ENCODE measurements around the gene CCDC171.

GRCh38 chr9:15549611-15550010, 3.2 kb upstream of the CCDC171 start:
- TF ChIP-seq YY1 (tag by site-specific recombination; IDR thresholded peaks at IDR 0.05): no peak
- TF ChIP-seq, protein P1, sequence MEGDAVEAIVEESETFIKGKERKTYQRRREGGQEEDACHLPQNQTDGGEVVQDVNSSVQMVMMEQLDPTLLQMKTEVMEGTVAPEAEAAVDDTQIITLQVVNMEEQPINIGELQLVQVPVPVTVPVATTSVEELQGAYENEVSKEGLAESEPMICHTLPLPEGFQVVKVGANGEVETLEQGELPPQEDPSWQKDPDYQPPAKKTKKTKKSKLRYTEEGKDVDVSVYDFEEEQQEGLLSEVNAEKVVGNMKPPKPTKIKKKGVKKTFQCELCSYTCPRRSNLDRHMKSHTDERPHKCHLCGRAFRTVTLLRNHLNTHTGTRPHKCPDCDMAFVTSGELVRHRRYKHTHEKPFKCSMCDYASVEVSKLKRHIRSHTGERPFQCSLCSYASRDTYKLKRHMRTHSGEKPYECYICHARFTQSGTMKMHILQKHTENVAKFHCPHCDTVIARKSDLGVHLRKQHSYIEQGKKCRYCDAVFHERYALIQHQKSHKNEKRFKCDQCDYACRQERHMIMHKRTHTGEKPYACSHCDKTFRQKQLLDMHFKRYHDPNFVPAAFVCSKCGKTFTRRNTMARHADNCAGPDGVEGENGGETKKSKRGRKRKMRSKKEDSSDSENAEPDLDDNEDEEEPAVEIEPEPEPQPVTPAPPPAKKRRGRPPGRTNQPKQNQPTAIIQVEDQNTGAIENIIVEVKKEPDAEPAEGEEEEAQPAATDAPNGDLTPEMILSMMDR (tag by site-specific recombination; IDR thresholded peaks at IDR 0.05): no peak
- TF ChIP-seq ZNF157 (tag by site-specific recombination; IDR thresholded peaks at IDR 0.05): no peak
- TF ChIP-seq, protein P2, sequence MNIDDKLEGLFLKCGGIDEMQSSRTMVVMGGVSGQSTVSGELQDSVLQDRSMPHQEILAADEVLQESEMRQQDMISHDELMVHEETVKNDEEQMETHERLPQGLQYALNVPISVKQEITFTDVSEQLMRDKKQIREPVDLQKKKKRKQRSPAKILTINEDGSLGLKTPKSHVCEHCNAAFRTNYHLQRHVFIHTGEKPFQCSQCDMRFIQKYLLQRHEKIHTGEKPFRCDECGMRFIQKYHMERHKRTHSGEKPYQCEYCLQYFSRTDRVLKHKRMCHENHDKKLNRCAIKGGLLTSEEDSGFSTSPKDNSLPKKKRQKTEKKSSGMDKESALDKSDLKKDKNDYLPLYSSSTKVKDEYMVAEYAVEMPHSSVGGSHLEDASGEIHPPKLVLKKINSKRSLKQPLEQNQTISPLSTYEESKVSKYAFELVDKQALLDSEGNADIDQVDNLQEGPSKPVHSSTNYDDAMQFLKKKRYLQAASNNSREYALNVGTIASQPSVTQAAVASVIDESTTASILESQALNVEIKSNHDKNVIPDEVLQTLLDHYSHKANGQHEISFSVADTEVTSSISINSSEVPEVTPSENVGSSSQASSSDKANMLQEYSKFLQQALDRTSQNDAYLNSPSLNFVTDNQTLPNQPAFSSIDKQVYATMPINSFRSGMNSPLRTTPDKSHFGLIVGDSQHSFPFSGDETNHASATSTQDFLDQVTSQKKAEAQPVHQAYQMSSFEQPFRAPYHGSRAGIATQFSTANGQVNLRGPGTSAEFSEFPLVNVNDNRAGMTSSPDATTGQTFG (tag by site-specific recombination; IDR thresholded peaks at IDR 0.05; ENCODE audit: borderline replicate concordance): no peak
- no peak for TF ChIP-seq ZNF48 (tag by site-specific recombination; IDR thresholded peaks at IDR 0.05)
- TF ChIP-seq ZNF701 (tag by site-specific recombination; IDR thresholded peaks at IDR 0.05): no peak
- TF ChIP-seq ZBTB17 (tag by site-specific recombination; IDR thresholded peaks at IDR 0.05): no peak
- no peak for TF ChIP-seq SETDB1 (IDR thresholded peaks at IDR 0.05; ENCODE audit: insufficient read length, low read length)
- TF ChIP-seq, protein P3, sequence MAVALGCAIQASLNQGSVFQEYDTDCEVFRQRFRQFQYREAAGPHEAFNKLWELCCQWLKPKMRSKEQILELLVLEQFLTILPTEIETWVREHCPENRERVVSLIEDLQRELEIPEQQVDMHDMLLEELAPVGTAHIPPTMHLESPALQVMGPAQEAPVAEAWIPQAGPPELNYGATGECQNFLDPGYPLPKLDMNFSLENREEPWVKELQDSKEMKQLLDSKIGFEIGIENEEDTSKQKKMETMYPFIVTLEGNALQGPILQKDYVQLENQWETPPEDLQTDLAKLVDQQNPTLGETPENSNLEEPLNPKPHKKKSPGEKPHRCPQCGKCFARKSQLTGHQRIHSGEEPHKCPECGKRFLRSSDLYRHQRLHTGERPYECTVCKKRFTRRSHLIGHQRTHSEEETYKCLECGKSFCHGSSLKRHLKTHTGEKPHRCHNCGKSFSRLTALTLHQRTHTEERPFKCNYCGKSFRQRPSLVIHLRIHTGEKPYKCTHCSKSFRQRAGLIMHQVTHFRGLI (tag by site-specific recombination; IDR thresholded peaks at IDR 0.05): no peak
- TF ChIP-seq ZNF274 (IDR thresholded peaks at IDR 0.05; ENCODE audit: low read length): no peak
- TF ChIP-seq ZNF274 (tag by site-specific recombination; IDR thresholded peaks at IDR 0.05; ENCODE audit: borderline replicate concordance): no peak

Measured in HEK293 (cell line).